ENCODE measurements around the gene ASTN2.
"Not testable (repeated sequence)": the region's sequence is repeated elsewhere in the genome, so short reads cannot be mapped to it uniquely, and the experiment has no call there.

The ASTN2 gene

DNA sequence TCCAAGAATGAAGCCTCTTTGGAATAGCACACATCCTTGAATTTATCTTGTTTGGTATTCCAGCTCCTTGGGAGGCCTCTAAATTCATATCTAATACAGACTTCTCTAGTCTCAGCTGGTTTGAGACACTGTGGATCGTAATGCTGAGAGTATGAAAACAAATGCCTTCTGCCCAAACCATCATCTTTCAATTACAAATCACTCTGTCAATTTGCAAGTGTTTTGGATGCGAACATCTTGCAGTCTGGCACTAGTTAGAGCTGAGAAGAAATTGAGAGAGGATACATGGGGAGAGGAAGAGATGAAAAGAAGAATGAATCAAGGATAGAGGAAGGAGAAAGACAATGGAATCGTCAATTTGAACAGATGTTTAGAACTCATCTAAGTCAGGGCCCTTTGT lies 342.6 kb downstream of the ASTN2 start:
- DNase-seq, result no peak

DNA sequence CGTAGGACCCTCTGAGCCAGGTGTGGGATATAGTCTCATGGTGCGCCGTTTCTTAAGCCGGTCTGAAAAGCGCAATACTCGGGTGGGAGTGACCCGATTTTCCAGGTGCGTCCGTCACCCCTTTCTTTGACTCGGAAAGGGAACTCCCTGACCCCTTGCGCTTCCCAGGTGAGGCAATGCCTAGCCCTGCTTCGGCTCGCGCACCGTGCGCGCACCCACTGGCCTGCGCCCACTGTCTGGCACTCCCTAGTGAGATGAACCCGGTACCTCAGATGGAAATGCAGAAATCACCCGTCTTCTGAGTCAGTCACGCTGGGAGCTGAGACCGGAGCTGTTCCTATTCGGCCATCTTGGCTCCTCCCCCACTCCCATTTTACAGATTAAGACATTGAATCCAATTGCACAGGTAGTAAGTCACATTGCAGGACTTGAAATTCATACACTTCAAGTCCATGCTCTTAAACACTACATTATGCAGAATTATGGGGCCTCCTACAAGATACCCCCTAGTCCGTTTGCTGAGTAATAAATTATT lies 343.1 kb downstream of the ASTN2 start:
- not testable (repeated sequence) for DNase-seq

DNA sequence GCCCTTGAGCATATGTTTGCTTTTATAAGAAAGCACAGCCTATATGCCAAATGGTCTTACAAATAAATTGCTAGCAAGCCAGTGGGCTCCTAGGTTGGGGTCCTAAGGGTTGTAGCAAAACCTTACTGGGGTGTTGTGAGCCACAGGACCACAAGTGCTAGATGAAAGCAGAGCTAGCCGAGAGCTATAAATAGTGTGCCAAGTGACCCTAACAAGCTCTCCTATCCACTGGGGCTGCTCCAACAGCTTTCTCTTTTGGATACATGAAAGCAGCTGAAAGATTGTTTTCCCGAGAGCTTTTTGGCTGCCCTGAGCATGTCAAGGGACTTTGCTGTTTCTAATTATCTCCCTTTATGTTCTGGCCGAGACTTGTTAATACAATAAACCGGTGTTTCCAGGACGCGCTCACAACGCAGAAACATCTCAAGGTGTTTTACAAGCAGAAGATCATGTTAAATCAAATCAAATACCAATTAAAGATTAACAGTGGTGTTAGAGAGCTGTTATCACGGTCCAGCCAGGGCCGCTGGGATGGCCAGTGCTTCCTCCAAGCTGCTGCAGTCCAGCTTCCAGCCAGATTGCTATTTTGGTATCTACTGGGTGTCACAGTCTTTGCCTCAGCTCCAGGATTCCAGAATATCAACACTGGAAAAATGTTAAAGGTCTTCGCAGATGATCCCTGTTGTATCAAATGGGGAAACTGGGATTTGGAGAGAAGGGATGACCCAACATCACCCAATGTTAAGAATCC lies 351.0 kb downstream of the ASTN2 start:
- DNase-seq, result no peak

DNA sequence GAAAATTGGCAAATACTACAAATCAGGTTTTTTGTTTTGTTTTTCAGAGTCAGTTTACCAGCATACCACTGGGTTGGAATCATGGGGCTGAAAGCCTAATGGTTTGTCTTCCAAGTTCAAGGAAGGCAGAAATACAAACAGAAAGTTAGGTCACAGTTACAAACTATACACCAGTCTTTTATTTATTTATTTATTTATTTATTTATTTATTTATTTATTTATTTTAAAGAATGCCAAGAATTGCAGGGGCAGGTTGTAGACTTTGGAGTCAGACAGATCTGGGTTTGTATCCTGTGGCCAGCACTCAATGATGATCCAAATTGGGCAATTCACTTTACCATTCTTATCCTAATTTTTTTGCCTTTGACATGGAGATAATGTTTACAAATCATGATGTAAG lies 353.9 kb downstream of the ASTN2 start:
- DNase-seq, result no peak

DNA sequence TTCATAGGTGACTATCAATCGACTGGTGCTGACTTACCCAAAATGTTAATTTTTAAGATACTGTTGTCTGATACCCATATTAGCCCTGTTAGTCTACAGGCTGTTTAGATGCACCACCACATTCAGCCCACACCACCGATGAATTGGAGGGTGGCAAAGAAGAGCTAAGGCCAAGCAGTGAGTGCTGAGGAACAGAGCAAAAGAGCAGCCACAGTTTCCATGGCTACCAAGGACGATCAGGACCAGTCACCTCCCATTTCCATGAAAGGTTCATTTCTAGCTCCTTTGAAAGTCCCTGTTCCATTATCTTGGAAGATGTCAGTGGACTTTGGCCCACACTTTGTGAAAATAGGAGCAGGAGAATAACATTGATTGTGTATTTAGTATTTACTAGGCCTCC lies 364.9 kb downstream of the ASTN2 start:
- no peak for DNase-seq

DNA sequence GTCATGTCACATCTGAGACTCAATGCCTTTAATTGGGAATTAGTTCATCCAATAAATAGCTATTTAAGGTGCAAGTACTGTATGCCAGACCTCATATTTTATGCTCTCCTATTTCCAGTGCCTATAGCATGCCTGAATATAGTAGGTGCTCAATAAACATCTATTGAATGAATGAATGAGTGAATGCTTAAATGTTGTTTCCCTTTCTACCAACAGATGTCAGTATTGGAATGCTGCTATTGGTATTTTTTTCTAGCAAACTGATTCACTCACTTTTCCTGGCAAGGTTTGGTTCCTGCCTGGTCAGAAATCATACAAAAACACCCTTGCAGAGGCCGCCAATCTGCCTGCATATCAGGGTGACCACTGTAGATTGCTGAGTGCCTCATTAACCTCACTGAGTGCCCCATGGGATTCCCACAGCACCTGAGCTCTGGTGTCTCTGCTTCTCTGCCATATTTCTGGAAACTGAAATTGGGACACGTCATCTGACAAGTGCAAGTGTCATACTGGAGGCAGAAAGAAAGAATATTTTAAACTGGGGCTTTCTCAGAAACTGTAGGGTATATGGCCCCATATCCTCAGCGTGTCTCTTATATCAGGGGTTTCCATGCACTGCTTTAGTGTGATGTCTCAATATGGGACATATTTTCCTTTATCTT lies 368.1 kb downstream of the ASTN2 start:
- DNase-seq, result no peak

DNA sequence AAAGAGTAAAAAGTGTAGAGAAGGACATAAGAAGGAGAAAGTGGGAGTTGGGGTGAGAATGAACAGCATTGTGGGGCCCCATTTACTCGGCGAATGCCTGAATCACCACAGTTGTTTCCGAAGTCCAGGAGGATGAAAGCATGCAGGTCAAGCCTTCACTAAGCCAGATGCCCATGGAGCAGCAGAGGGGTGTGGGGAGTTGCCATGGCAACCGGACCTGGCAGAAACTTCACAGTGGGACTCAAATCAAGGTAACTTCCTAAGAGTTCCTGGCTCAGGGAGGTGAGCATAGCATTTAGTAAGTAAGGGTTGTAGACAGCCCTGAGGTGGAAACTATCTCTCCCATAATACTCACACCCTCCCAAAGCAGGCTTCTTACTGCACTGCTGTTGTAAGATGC lies 370.6 kb downstream of the ASTN2 start:
- DNase-seq, result no peak

DNA sequence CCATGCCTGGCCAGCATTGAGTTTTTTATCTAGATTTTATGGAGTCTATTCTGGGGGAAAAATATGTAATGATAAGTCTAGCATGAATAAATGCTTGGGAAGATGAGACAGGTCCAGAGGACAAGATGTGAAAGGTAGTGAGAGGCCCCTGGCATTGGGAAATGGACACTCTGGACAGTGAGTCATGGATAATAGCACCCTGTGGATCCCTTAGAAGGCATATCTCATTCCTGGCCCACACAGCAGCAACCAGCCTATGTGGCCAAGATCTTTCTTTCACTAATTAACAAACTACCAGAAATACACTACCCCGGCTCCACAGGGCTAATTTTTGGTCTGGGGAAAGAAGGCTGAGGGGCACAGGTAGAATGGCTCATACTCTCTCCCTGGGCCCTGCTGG lies 371.7 kb downstream of the ASTN2 start:
- DNase-seq, result no peak

DNA sequence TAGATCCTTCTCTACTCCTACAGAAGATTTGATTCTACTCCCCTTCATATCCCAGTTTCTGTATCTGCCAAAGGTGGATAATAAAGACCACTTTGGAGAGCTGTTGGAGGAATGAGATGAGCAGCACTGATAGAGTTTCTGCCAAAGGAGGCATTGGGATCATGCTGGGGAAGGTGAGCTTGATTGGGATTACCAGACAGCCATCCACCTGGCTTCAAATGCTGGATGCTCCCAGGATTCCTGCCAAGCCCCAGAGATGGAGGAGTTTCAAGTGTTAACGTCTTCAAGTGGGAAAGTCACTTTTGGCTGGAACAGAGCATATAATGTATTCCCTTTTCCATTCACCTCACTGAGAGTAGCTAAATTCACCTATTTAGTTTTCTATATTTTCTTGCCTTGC lies 379.3 kb downstream of the ASTN2 start:
- DNase-seq, result no peak

DNA sequence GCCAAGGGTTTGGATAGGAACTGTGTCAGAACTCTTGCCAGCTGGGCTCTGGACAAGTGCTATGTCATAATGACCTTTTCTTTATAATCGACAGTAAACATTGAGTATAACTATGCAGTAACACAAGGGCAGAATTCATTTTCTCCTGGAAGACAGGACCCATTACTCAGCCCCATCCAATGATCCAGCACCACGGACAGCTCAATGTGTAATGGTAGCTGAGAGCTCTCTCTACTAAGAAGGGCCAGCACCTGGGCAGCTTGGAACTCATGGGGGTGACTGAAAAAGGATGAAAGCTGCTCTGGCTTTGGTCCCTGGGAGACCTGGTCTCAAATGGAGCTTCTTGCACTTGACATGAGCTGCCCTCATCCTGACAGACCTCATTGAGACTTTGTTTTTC lies 380.0 kb downstream of the ASTN2 start:
- DNase-seq, result no peak

DNA sequence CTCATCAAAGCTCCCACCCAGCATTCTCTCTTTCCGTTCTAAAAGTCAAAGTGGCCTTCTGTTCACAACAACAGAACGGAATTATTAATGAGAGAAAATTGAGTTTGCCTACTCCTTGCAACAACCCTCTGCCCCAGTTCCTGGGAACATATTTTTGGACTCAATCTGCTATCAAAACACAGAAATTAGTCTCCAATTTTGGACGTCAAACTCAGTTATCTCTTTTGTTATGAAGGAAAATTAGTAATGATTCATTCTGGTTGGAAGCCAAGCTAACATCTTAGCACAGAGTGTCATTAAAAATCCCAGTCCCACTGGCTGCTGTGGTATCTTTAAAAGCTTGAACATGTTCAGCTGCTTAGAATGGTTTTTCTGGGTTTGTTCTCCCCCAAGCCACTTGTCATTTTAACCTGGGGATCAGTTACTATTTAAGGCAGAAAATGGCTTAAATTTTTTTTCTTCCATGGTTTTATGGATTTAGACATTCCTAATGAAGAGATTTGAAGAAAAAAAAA lies 384.5 kb downstream of the ASTN2 start:
- DNase-seq, result no peak

DNA sequence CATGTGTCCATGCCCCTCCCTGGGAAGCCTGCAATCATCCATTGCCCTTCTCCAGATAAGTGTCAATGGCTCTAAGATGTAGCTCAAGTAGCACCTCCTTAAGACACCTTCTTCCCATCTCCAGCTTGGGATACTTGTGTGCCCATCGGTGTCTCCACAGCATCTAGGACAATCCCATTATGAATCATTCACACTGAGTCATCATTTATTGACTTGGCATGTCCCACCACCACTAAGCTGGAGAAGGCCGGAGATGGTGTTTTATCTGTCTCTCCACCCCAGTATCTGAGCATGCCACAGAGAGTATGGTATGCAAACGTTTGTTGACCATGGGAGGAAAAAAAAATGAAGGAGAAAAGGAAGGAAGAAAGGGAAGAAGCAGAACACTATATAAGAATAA lies 385.5 kb downstream of the ASTN2 start:
- DNase-seq, result no peak

DNA sequence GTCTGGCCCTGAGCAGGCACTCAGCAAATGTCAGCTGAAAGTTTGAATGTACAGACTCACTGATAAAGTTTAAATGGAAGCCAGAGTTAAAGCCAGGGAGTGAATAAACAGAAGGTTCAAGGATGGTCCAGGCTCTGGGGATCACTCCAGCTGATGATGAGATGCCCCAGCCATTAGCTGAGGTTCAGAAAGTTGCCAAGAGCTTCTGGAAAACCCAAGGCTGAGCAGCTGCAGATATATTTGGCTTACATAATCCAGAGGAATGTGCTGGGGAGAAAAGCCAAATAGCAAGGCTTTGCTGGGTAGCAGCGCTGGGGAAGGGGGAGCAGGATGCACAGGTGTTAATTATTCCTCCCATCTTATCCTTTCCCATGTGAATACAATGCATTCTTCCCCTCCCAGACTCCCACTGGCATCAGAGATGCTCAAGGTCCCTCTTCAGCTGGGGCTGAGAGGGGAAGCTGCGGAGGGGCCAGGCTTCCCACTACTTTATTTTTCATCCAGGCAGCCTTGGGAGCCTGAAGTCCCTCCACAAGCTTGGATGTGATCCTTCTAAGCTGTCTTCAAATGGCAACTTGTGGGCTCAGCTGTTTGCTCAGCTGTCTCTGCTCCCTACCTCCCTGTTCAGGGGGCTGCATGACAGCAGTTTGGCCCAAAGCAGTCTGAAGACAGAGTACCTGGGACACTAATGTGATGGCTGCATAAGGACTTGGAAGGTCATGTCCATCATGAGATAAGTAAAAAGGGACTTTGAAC lies 386.6 kb downstream of the ASTN2 start:
- DNase-seq, result no peak

DNA sequence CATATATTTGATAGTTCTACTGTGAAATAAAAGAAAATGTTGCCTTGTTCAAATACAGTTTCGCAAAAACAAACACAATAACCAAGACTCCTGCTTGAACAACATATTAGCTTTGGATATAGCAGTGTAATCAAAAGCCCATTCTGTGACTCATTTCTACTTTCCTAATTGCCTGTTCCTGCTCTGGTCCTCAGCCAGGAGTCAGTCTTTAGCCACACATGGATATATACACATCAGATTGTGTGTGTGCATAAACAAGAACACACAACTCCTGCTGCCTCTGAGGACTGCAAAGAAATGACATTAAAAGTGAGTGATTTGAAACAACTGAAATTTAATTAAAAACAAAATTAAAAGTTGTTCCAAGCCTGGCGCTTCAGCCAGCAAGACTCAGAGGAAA lies 393.0 kb downstream of the ASTN2 start:
- DNase-seq, result no peak

DNA sequence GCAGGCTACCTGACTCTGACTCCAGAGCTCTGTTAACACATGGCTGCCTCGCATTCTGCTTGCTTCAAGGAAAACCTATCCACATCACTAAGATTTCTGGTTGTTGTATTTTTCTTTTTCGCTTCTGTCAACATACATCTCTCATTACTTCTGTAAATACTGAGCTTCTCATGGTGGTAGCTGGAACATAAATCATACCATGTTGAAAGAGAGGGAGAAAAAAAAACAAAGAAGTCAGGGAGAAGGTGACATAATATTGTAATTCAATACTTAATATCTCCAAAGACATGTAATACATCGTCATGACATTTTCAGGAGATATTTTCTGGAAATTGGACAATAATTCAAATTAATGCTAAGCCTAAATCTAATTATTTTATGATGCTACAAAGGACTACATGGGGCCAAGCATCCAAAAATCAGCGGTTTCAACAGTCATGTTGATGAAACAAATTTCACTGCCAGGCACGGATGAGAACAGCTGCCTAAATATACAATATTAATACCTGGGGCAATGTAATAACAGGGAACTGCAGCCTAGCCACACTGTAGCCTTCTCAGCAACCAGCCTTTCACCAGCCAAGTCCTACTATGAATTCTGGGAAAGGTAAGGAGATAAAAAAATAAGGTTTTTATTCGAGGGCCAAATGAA lies 395.8 kb downstream of the ASTN2 start:
- DNase-seq, result no peak

DNA sequence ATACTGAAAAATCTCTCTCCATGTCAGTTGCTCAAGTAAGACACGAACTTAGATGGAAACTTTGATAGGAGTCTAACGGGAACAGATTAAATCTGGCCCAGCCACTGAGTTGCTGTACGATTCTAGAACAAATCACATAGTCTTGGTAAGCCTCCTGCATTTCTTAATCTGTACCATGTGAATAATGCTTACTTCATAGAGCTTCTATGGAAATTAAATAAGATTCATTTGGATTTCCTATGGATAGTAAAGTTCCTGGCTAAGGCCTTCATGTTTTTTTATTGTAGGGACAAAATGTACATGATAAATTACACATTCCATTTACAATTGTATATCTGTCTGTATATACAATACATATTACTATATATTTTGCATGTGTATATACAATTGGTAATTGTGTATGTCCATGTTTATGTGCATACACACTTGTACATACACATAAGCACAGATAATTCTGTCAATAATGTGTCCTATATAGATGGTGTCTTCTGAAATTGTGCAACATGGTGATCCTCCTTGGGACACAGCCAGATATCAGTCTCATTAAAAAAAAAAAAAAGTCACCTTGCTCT lies 397.4 kb downstream of the ASTN2 start:
- no peak for DNase-seq

DNA sequence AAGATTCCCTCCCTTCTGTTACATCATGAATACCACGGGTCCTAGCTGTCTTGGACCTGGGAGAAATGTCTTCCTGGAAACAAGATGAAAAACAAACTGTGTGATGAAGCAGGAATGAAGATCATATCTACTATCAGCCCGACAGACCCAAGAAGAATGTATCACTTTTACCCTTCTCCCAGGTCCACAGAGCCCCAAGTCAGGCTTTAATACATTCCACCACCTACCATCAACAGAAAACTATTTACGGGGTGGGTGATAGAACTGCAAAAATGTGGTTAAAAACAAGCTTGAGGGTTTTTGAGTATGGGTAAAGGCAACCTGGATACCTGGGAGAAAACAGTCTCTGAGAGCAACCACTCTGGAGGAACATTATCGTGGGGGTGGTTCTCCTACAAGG lies 400.8 kb downstream of the ASTN2 start:
- no peak for DNase-seq

DNA sequence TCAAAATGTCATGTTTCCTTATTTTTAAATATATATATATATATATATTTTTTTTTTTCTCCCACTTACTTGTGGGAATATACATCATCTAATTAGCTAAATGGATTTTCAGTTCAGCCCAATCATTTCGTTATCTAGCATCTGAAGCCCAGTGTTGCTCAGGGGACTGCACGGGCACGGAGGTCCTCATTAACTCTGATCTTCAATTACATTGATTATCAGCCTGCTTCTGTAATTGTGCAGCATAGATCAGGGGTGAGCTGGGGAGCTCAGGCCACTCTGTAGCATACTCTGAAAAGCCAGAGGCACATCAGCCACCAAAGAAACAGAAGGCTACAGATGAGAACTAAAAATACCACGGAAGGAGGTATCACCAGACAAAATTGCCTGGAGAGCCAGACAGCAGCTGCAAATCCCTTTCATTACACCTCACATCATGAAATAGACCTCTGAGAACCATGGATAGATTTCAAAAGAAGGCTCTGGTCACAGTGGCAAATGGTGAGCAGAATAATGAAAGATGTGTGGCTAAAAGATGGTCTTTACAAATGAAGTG lies 401.3 kb downstream of the ASTN2 start:
- no peak for DNase-seq

DNA sequence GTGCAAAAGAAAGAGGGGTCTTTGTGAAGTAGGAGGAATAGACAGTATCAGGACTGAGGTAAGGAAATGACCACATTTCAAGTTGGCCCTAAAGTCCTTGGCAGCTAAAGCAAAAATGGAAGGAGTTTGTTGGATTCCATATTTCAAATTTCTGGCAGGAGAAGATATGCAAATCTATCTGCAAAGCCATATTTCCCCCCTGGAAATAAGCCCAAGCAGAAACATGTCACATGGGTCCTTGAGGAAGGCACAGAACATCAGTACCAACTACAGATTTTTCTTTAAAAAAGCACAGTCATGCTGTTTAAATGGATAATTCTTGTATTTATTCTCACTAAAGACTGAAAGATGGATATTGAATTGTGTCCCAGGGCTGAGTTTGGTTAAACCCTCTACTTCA lies 404.8 kb downstream of the ASTN2 start:
- no peak for DNase-seq

DNA sequence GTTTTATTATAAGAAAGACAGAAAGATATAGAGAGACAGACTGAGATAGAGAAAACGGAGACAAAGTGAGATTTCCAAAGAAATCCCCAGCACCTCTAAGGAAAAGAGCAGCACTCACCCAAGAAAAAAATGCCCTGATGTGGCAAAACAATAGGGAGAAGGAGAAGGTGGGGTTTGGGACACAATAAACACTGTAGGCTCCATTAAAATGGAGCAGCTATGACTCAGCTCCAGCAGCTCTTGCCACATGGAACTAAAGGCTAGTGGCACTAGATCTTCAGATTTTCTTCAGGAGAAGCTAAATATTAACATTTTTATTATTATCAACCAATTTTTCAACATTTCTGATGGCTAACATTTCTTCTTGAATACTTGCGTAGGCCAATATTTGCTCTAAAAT lies 406.0 kb downstream of the ASTN2 start:
- no peak for DNase-seq

DNA sequence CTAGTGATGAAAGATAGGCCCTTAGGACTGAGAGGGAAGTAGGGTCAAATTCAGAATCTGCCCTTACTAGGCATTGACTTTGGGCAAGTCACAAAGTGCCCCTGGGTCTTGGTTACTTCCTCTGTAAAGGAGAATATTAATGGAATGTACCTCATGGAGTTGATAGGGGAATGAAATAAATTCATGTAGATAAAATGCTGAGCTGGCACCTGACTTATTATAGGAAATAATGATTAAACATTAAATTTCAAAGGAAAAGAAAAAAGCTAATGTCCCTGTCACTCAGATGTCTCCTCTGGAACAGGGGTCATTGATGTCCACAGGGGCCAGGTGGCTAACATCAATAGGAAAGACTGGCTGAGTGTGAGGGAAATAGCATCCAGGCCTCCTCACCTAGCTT lies 406.4 kb downstream of the ASTN2 start:
- DNase-seq, result no peak

DNA sequence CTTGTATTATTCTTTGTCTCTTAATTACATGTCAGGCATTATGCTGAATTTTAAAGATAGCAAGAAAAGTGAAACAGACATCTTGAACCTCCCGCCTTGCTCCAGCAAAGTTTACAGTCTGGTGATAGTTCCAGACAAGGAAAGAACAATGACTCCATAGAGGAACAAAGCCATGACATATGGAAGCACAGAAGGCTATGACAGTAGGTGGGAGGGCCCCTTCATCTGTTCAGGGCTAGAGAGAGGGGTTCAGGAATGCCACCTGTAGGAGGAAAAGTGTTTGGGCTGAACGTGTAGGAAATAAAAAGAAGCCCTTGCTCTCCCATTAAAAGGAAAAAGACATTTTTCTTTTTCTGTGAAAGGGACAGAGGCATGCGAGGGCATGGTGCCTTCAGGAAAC lies 412.2 kb downstream of the ASTN2 start:
- no peak for DNase-seq

Measured in T-helper 1 cell (primary cell).